ENCODE results near the gene TSC22D3.

- TF ChIP-seq POLR2AphosphoS5 (IDR thresholded peaks at IDR 0.05; ENCODE audit: low read depth, low read length): no peak
- no peak for TF ChIP-seq REST (IDR thresholded peaks at IDR 0.05; ENCODE audit: insufficient read depth in 1 of 2, low read depth in 2 of 2, low read length in 2 of 2)
These were observed 44.4 kb downstream of the TSC22D3 start for GRCh38 chrX:107730991-107731766.

All from PFSK-1 (cell line).